CD4-positive, CD25-positive, alpha-beta regulatory T cell (primary cell): ENCODE measurements around the gene ERMARD. TPM values are rescaled to one million over a fixed set of nuclear protein-coding genes. Genes with fewer than 3 reads are reported as not detected.

Experiments
- ATAC-seq, 2 donors: fragments of 150-1000 bp; cut with Tn5 transposase; one replicate each; pipeline ENCODE4 v1.10.0; 2021; ENCODE audit warnings: low read depth in 2 of 2, moderate number of reproducible peaks in 2 of 2, moderate library complexity in 1 of 2
- DNase-seq, 3 donors: peaks; one replicate each; pipeline versions ENCODE4 v3.0.0 to v3.0.0-alpha.2; 2012 to 2022; ENCODE audit warnings: mixed read lengths in 1 of 3
- H3K27ac ChIP-seq: one replicate; pipeline ENCODE4 v1.7.0; 2013; ENCODE audit warnings: mild to moderate bottlenecking, low read length; ENCODE audit not compliant: insufficient read depth, poor library complexity, severe bottlenecking
- H3K27me3 ChIP-seq: one replicate; pipeline ENCODE4 v1.7.0; 2013; ENCODE audit warnings: low read length; ENCODE audit not compliant: control insufficient read depth, insufficient read depth
- H3K36me3 ChIP-seq: one replicate; pipeline ENCODE4 v1.7.0; 2013; ENCODE audit warnings: mild to moderate bottlenecking, low read length, moderate library complexity; ENCODE audit not compliant: control insufficient read depth, insufficient read depth
- H3K4me1 ChIP-seq: 2 replicates; pipeline ENCODE4 v1.7.0; 2013; ENCODE audit warnings: mild to moderate bottlenecking, low read length; ENCODE audit not compliant: insufficient read depth, control insufficient read depth, poor library complexity, severe bottlenecking
- H3K4me3 ChIP-seq: one replicate; pipeline ENCODE4 v1.7.0; 2013; ENCODE audit warnings: low read depth, mild to moderate bottlenecking, low read length, moderate library complexity
- H3K9me3 ChIP-seq, 2 experiments: 1 replicate in 1 of 2; 2 replicates in 1 of 2; pipeline ENCODE4 v1.7.0; 2013; ENCODE audit warnings: low read length in 2 of 2, mild to moderate bottlenecking in 1 of 2, moderate library complexity in 1 of 2; ENCODE audit not compliant: control insufficient read depth in 2 of 2
- H3K27ac Mint-ChIP-seq, 3 donors: one replicate each; pipeline ENCODE4 v1.8.0; 2020 to 2022; ENCODE audit warnings: mild to moderate bottlenecking in 3 of 3, mixed read lengths in 3 of 3, moderate library complexity in 2 of 3
- H3K27me3 Mint-ChIP-seq: one replicate; pipeline ENCODE4 v1.8.0; 2022; ENCODE audit warnings: mild to moderate bottlenecking, mixed read lengths
- H3K36me3 Mint-ChIP-seq: one replicate; pipeline ENCODE4 v1.8.0; 2020; ENCODE audit warnings: mixed read lengths
- H3K4me1 Mint-ChIP-seq, 4 donors: one replicate each; pipeline ENCODE4 v1.8.0; 2020 to 2022; ENCODE audit warnings: mixed read lengths in 4 of 4, mild to moderate bottlenecking in 1 of 4
- H3K4me3 Mint-ChIP-seq, 4 donors: one replicate each; pipeline ENCODE4 v1.8.0; 2020 to 2022; ENCODE audit warnings: mild to moderate bottlenecking in 4 of 4, mixed read lengths in 4 of 4, moderate library complexity in 3 of 4
- H3K9me3 Mint-ChIP-seq, 7 donors: one replicate each; pipeline ENCODE4 v1.8.0; 2020 to 2022; ENCODE audit warnings: mixed read lengths in 7 of 7, mild to moderate bottlenecking in 3 of 7, moderate library complexity in 2 of 7
- polyA plus RNA-seq, 4 donors: library from polyadenylated mRNA; unstranded; fragments of 300-500 nt; fragmentation: Illumina TruSeq; gene quantifications; one replicate each; pipeline ENCODE4 v1.2.3, GENCODE V29; 2021
- total RNA-seq: library from RNA; stranded (reverse); gene quantifications from one replicate; pipeline ENCODE4 v1.2.3, GENCODE V29; 2022

The ERMARD gene
- total and polyA plus RNA-seq, 5 donors from 2014 or later = 12.4 to 27.3 (median 14.3) TPM

DNA sequence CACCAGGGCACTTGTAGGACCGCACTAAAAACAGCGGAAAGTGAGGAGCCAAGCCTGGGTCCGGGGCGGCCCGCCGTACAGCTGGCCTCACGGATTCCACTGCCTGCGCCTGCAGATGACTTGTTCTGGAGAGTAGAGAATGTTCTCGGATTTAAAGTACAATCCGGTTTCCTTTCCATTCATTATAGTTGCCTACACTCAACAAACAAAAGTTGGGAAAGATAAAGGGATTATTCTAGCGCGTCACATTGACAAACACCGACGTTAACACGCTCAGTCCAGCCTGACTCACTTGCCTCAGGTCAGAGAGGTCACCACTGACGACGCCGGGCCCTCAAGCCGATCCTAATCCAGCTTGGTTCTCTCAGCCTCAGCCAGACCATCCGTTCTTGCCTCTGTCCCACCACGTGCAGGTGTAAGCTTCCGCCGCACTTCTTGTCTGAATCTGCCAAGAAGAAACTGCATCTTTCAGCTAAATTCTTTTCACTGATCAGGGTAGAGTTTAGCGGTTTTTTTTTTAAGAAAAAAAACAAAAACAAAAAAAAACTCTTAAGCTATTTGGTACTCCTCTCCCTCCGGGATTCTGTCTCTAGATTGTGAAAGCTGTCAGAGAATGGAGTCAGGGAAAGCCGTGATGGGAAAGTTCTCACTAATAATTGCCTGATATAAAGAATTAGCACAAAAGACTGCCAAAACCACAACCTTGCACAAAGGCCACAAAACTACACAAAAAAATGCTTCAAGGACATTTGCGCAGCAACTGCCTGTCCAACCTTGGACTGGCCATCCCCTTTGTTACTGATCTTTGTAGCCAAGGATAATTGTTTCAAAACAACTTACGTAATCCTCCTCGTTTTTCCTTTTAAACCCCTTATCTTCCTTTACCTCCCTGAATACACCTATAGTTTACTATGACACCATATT is 26.0 kb upstream of the ERMARD start:
- peaks cover 4% of the 10 kb centered on the region for H3K27me3 Mint-ChIP-seq

DNA sequence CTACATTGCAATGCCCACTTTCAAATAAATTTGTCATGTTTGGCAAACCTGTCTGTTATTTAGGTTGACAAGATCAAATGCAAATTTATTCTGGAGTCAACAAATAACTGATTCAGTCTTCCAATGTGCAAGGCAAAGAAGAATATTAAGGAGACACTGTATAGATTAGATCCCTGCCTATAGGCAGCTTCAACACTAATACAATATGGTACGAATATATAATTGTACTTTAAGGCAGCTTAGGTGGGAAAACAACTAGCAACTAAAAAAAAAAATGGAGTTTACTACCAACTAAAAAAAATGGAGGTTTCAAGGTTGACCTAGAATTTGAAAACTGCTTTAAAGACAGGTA is 25.4 kb upstream of the ERMARD start:
- Mint-ChIP-seq H3K9me3 (no peaks in the 10 kb centered on the region), H3K36me3 (no peaks in the 10 kb centered on the region), H3K4me3 (peak overlapping the region; percentile 83 to 92 (median 90)), H3K27me3 (peaks cover 4% of the 10 kb centered on the region), H3K27ac (peak overlapping the region in 1 of 3 donors; percentile 56), H3K4me1 (peaks cover 13 to 42% (median 25%) of the 10 kb centered on the region in 4 donors)
- no peaks in the 10 kb centered on the region for H3K9me3 ChIP-seq
- no peak overlapping the region for H3K27ac ChIP-seq
- no peaks in the 10 kb centered on the region for H3K36me3 ChIP-seq
- no peak for DNase-seq
- H3K27me3 ChIP-seq = no peaks in the 10 kb centered on the region
- H3K4me3 ChIP-seq = no peak overlapping the region
- peaks cover 27% of the 10 kb centered on the region for H3K4me1 ChIP-seq
- no peak for ATAC-seq

More for the DNA sequence above, 26.0 kb upstream of the ERMARD start:
- Mint-ChIP-seq H3K4me1 (peaks cover 15 to 43% (median 31%) of the 10 kb centered on the region in 4 donors), H3K9me3 (no peaks in the 10 kb centered on the region), H3K4me3 (peak overlapping the region; percentile 83 to 92 (median 90)), H3K36me3 (peaks cover under 1% of the 10 kb centered on the region), H3K27ac (peak overlapping the region; percentile 79 to 91 (median 85))
- Histone ChIP-seq H3K9me3 (no peaks in the 10 kb centered on the region), H3K4me3 (peak overlapping the region; percentile 68), H3K27me3 (no peaks in the 10 kb centered on the region), H3K36me3 (no peaks in the 10 kb centered on the region), H3K27ac (peak overlapping the region; percentile 70), H3K4me1 (peaks cover 32% of the 10 kb centered on the region)
- peak in 2 of 3 donors; percentile 9 to 20 for DNase-seq
- ATAC-seq = no peak

DNA sequence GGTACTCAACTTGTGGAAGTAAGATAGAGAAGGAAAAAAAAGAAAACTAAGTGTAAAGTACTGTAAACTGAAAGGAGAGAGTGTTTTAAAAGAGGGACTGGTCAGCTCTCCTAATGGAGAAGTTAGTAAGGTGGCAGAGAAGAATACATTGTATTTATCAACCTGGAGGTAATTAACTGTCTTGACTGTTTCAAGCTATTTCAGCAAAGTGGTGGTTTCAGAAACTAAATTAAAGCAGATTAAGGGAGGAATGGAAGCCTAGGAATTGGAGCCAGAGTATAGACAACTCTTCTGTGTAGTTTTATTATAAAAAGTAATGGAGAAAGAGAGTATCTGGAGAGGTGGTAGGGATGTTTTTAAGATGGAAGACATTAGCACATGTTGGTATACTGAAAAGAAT is 24.5 kb upstream of the ERMARD start:
- peaks cover 18% of the 10 kb centered on the region for H3K4me1 ChIP-seq
- no peak overlapping the region for H3K4me3 ChIP-seq
- H3K27me3 ChIP-seq = peaks cover 1% of the 10 kb centered on the region
- no peaks in the 10 kb centered on the region for H3K9me3 ChIP-seq
- peak overlapping the region in 1 of 3 donors; percentile 63 for H3K27ac Mint-ChIP-seq
- DNase-seq (no peak), ATAC-seq (no peak)
- H3K4me1 Mint-ChIP-seq = peaks cover 7 to 33% (median 19%) of the 10 kb centered on the region in 4 donors
- H3K4me3 Mint-ChIP-seq = peak overlapping the region in 2 of 4 donors; percentile 2 to 83
- peaks cover 9% of the 10 kb centered on the region for H3K27me3 Mint-ChIP-seq
- H3K9me3 Mint-ChIP-seq = no peaks in the 10 kb centered on the region
- H3K36me3 Mint-ChIP-seq = no peaks in the 10 kb centered on the region
- H3K36me3 ChIP-seq = no peaks in the 10 kb centered on the region
- H3K27ac ChIP-seq = no peak overlapping the region

DNA sequence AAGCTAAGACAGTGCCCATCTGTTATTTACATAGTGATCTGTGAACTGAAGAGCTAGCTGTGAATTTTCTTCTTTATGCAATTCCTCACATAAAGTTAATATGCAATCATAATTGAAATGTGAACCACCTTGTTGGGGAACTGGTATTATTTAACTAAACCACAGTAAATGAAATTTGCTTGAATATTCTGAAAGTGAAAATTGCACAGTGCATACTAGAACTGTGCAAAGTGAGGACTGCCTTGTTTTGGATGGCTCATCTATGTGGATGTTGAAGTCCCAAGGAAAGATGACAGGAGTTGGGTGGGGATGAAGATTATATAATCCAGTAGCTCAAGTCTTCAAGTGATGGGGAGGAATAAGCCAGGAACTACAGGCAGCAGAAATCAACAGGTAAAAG is 21.5 kb upstream of the ERMARD start:
- Histone ChIP-seq H3K9me3 (no peaks in the 10 kb centered on the region), H3K36me3 (no peaks in the 10 kb centered on the region), H3K4me1 (peaks cover 4% of the 10 kb centered on the region), H3K4me3 (no peak overlapping the region), H3K27ac (no peak overlapping the region), H3K27me3 (peaks cover 1% of the 10 kb centered on the region)
- no peaks in the 10 kb centered on the region for H3K36me3 Mint-ChIP-seq
- H3K4me3 Mint-ChIP-seq = no peak overlapping the region
- H3K27me3 Mint-ChIP-seq = peaks cover 22% of the 10 kb centered on the region
- DNase-seq (no peak), ATAC-seq (no peak)
- no peaks in the 10 kb centered on the region for H3K9me3 Mint-ChIP-seq
- H3K27ac Mint-ChIP-seq = no peak overlapping the region
- H3K4me1 Mint-ChIP-seq = peaks cover 8 to 19% (median 13%) of the 10 kb centered on the region in 4 donors

DNA sequence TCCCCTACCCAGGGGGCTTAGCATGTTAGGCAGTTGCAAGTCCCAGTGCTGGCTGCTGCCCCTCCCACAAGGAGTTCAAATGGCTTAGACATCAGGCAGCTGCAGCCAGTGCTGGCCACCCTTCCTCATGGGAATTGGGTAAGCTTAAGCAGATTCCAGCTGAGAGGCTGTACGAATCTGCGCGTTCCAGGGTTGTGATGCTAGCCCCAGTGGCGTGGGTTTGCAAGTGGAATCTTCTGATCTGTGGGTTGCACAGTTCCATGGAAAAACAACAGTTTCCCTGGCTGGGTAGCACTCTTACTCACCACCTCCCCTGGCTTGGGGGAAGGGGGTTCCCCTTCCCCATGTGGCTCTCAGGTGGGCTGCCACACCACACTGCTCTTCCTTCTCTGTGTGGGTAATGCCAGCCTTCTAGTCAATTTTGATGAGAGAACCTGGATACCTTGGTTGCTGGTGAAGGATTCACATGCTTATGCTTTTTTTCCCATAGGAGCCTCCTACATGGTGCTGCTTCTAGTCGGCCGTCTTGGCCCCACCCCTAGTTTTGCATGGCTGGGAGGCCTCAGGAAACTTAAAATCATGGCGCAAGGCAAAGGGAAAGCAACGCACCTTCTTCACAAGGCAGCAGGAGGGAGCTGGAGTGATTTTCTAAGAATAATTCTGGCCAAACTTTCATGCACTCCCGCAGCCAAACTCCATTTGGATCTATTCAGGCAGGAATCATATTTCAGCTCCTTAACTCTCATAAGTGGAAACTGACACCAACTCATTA is 13.0 kb upstream of the ERMARD start:
- H3K36me3 ChIP-seq = no peaks in the 10 kb centered on the region
- DNase-seq = no peak
- Mint-ChIP-seq H3K27ac (no peak overlapping the region), H3K27me3 (peaks cover 30% of the 10 kb centered on the region), H3K9me3 (peaks cover 0 to 1% (median 0%) of the 10 kb centered on the region in 7 donors), H3K4me3 (no peak overlapping the region), H3K36me3 (peaks cover 4% of the 10 kb centered on the region), H3K4me1 (peaks cover 0 to 3% (median 0%) of the 10 kb centered on the region in 4 donors)
- no peak overlapping the region for H3K4me3 ChIP-seq
- no peaks in the 10 kb centered on the region for H3K27me3 ChIP-seq
- H3K27ac ChIP-seq = no peak overlapping the region
- no peak for ATAC-seq
- H3K4me1 ChIP-seq = no peaks in the 10 kb centered on the region
- no peaks in the 10 kb centered on the region for H3K9me3 ChIP-seq

DNA sequence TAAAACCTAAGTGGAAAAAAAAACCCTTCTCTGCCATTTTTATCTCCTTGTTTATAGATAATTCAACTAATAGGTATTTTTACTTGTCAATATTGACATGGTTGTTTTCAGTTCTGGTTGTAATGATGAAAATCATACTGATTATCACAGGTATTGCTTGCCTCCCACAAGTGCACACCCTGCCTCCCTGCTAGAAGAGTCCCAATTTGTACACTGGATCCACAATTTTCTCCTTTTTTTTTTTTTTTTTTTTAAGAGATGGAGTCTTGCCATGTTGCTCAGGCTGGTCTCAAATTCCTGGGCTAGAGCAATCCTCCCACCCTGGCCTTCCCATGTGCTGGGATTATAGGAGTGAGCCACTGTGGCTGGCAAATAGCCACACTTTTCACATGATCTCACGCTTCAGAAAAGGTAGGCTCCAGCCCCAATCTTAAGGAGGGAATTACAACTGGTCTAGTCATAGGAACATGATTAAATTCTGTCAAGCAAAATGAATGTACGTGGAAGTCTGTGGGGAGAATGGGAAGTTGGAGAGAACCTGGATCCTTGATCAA is 12.4 kb upstream of the ERMARD start:
- H3K27ac ChIP-seq = no peak overlapping the region
- no peak overlapping the region for H3K27ac Mint-ChIP-seq
- no peaks in the 10 kb centered on the region for H3K36me3 ChIP-seq
- no peak overlapping the region for H3K4me3 ChIP-seq
- no peaks in the 10 kb centered on the region for H3K4me1 ChIP-seq
- H3K4me1 Mint-ChIP-seq = peaks cover 0 to 3% (median 0%) of the 10 kb centered on the region in 4 donors
- H3K4me3 Mint-ChIP-seq = peak overlapping the region in 1 of 4 donors; percentile 17
- DNase-seq (no peak), ATAC-seq (no peak)
- H3K27me3 Mint-ChIP-seq = peaks cover 31% of the 10 kb centered on the region
- peaks cover 4% of the 10 kb centered on the region for H3K36me3 Mint-ChIP-seq
- no peaks in the 10 kb centered on the region for H3K9me3 ChIP-seq
- H3K27me3 ChIP-seq = no peaks in the 10 kb centered on the region
- H3K9me3 Mint-ChIP-seq = peaks cover 0 to 1% (median 0%) of the 10 kb centered on the region in 7 donors

DNA sequence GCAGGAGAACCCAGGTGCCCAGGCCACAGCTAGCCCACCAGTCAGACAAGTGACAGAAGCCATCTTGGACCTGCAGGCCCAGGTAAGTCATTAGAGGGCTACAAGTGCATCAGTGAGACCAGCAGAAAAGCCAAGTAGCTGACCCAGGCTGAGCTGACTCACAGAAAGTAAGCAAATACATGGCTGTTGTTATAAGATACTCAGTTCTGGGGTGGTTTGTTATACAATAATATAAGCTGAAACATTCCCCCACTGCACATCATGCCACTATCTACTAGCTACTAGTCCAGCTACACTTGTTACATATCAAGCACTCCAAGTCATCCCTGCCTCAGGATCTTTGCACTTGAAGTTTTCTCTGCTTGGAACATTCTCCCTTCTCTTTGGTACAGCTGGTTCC is 10.1 kb upstream of the ERMARD start:
- H3K9me3 ChIP-seq = peaks cover 0 to 5% of the 10 kb centered on the region in 2 experiments
- DNase-seq = no peak
- no peak overlapping the region for H3K4me3 Mint-ChIP-seq

More for the DNA sequence above, 10.1 kb upstream of the ERMARD start:
- Mint-ChIP-seq H3K36me3 (peaks cover 4% of the 10 kb centered on the region), H3K27ac (no peak overlapping the region), H3K27me3 (peaks cover 14% of the 10 kb centered on the region), H3K9me3 (peaks cover 0 to 4% (median 0%) of the 10 kb centered on the region in 7 donors), H3K4me1 (no peaks in the 10 kb centered on the region)
- no peak overlapping the region for H3K27ac ChIP-seq
- no peak overlapping the region for H3K4me3 ChIP-seq
- peaks cover 5% of the 10 kb centered on the region for H3K27me3 ChIP-seq
- no peak for ATAC-seq
- no peaks in the 10 kb centered on the region for H3K36me3 ChIP-seq
- no peaks in the 10 kb centered on the region for H3K4me1 ChIP-seq
